NOMO-1 treated with DMSO at 0.1 percent for 48 hours (cell line): Measurements from ENCODE around the gene ADAMTS14.
A peak's percentile ranks its signal among the peaks of the same experiment; 100 is the strongest.

ENCODE experiments used
- DNase-seq: peaks from one replicate; lab custom pipeline; 2025; ENCODE audit not compliant: unreplicated experiment; lab: John Stamatoyannopoulos, UW

The ADAMTS14 gene

GRCh38 chr10:70726909-70727495 lies 54.7 kb downstream of the ADAMTS14 start:
- no peak for DNase-seq

GRCh38 chr10:70728328-70728727 lies 56.0 kb downstream of the ADAMTS14 start:
- DNase-seq, result no peak

- no peak for DNase-seq
Observed at GRCh38 chr10:70729763-70730357, 57.6 kb downstream of the ADAMTS14 start.

- DNase-seq, result no peak
Observed at GRCh38 chr10:70730955-70731354, 58.6 kb downstream of the ADAMTS14 start.

GRCh38 chr10:70732569-70732968 lies 60.3 kb downstream of the ADAMTS14 start:
- DNase-seq, result no peak

- DNase-seq, result no peak
Observed at GRCh38 chr10:70733051-70733450, 60.7 kb downstream of the ADAMTS14 start.

GRCh38 chr10:70735161-70735560 lies 62.9 kb downstream of the ADAMTS14 start:
- DNase-seq, result no peak

GRCh38 chr10:70736525-70736924 lies 64.2 kb downstream of the ADAMTS14 start:
- DNase-seq, result no peak

- no peak for DNase-seq
Observed at GRCh38 chr10:70737250-70737649, 64.9 kb downstream of the ADAMTS14 start.

GRCh38 chr10:70738006-70738760 lies 65.9 kb downstream of the ADAMTS14 start:
- no peak for DNase-seq

- no peak for DNase-seq
Observed at GRCh38 chr10:70738761-70739121, 66.4 kb downstream of the ADAMTS14 start.

- DNase-seq, result no peak
Observed at GRCh38 chr10:70740406-70741288, 68.3 kb downstream of the ADAMTS14 start.

- no peak for DNase-seq
Observed at GRCh38 chr10:70742537-70743429, 70.5 kb downstream of the ADAMTS14 start.

- DNase-seq, result no peak
Observed at GRCh38 chr10:70743430-70743788, 71.1 kb downstream of the ADAMTS14 start.

- no peak for DNase-seq
Observed at GRCh38 chr10:70743879-70744278, 71.6 kb downstream of the ADAMTS14 start.

GRCh38 chr10:70744617-70745143 lies 72.4 kb downstream of the ADAMTS14 start:
- peak; percentile 37 for DNase-seq

GRCh38 chr10:70745555-70745954 lies 73.2 kb downstream of the ADAMTS14 start:
- DNase-seq, result no peak

- DNase-seq, result no peak
Observed at GRCh38 chr10:70747192-70747965, 75.1 kb downstream of the ADAMTS14 start.

- DNase-seq, result no peak
Observed at GRCh38 chr10:70748305-70748704, 76.0 kb downstream of the ADAMTS14 start.
